Colon (tissue), 2 donors: ENCODE measurements around the gene GOLPH3.
"Not testable (repeated sequence)": the region's sequence is repeated elsewhere in the genome, so short reads cannot be mapped to it uniquely, and the experiment has no call there.

Experiments used
- FAIRE-seq: peaks from 2 replicates; lab custom pipeline; 2012; peaks lifted over from hg19 to GRCh38; lab: Jason Lieb, UNC
- donor health status: control.
- donor health status: control.

Gene GOLPH3

DNA sequence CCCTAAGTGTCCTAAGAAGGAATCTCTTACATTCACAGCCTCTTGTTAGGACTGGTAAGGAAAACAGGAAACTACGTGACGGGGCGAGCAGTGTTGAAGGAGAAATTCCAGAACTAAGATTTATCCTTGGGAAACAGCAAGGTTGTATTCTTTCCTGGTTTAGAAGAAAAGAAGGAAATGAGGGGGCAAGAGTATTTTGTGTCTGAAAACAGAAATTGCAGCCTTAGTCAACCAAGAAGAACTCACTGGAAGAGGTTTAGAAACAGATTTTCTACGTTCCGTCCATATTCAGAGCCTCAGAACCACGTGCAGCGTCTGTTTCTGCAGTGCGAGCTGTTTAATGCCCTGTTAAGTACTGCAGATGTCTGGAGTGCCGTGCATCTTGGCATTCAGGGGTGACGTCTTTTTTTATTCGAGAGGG, 75.2 kb downstream of the GOLPH3 start:
- FAIRE-seq = no peak

DNA sequence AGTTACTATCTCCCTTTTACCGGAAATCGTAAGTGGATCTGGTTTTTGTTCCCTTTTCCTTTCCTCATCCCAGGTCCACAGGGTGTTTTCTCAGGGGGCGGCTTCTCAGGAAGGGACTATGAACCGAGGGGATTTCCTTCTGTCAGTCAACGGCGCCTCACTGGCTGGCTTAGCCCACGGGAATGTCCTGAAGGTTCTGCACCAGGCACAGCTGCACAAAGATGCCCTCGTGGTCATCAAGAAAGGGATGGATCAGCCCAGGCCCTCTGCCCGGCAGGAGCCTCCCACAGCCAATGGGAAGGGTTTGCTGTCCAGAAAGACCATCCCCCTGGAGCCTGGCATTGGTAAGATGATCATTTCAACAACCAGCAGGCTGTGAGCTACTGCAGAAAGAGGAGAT, 75.8 kb downstream of the GOLPH3 start:
- FAIRE-seq = no peak

DNA sequence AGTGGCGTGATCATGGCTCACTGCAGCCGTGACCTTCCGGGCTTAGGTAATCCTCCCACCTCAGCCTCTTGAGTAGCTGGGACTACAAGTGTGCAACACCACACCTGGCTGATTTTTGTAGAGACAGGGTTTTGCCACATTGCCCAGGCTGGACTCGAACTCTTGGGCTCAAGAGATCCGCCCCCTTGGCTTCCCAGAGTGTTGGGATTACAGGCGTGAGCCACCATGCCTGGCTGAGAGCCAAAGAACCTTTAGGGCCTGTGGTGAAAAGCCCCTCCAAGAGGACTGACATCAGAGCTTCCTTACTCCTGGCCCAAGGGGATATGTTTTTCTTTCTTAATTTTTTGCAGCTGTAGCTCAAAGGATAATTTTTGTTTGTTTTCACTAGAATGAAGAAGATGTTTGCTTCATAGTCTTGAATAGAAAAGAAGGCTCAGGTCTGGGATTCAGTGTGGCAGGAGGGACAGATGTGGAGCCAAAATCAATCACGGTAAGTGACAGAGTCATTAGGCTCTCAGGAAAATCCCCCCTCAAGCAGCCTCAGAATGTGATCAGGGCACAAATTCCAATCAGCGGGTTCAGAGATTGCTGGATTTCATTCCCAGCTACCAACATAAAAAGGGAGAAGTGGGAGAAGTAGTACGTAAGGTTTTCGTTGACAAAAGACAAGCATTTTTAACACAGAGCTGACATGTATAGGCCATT, 77.1 kb downstream of the GOLPH3 start:
- FAIRE-seq = no peak

DNA sequence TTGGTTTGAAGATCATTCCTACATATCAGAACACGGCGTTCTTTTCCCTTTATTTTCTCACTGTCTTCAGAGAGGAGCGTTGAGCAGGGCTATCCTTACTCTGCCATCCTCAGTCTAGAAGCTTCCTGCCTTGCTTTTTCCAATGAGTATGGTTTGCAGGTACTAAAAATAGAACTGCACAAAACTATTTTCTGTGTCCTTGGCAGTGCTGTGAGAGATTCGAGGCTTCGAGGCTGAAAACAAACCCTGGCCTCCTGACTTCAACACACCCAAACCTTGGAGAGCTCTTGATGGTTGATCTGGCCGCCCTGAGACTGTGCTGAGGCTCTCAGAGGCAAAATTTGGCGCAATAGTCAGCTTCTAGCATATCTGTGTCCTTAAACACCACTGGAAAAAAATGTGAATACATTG, 78.9 kb downstream of the GOLPH3 start:
- no peak for FAIRE-seq

DNA sequence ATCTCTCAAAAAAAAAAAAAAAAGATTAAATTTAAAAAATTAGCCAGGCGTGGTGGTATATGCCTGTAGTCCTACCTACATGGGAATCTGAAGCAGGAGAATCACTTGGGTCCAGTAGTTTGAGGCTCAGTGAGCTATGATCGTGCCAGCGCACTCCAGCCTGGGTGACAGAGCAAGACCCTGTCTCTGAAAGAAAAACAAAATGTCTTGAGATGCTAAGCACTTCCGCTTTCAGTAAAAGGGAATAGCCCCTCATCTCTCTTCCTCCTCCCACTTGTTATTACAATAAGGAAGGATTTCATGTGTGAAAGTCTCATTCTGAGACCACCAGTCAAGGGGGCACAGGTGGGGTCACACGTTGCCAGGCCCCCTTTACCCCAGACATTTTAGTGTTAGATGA, 79.4 kb downstream of the GOLPH3 start:
- FAIRE-seq = no peak

DNA sequence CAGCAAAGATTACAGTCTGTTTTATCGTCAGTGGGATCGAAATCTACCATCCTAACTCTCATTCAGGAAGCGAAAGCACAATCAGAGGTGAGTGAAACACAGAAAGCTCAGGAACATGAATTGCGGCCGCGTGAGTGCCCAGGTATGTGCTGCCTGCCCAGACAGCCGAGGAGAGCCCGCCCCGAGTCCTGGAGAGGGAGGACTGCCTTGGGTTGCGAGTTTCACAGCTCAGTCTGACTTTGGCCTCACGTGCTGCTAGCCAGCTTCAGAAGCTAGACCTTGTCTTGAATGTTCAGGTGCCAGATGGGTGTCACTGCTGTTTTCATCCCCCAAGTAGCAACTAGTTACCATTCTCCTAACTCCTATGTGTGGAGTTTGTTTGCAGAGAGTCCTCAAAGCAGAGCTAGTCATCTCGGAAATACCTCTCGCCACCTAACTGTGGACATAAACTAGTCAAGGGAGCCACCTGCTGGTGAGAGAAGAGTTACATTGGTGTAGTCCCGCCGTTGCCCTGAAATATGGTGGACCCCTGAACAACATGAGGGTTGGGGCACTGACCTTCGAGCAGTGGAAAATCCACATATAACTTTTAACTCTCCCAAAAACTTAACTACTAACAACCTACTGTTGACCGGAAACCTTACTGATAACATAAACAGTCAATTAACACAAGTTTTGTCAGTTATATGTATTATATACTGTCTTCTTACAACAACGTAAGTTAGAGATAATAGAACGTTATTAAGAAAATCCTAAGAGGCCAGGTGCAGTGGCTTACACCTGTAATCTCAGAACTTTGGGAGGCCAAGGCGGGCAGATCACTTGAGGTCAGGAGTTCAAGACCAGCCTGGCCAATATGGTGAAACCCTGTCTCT, 80.9 kb downstream of the GOLPH3 start:
- FAIRE-seq = no peak

DNA sequence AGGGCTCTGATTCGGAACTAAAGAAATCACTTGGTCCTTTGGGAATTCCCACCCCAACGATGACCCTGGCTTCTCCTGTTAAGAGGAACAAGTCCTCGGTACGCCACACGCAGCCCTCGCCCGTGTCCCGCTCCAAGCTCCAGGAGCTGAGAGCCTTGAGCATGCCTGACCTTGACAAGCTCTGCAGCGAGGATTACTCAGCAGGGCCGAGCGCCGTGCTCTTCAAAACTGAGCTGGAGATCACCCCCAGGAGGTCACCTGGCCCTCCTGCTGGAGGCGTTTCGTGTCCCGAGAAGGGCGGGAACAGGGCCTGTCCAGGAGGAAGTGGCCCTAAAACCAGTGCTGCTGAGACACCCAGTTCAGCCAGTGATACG, 83.4 kb downstream of the GOLPH3 start:
- no peak for FAIRE-seq

DNA sequence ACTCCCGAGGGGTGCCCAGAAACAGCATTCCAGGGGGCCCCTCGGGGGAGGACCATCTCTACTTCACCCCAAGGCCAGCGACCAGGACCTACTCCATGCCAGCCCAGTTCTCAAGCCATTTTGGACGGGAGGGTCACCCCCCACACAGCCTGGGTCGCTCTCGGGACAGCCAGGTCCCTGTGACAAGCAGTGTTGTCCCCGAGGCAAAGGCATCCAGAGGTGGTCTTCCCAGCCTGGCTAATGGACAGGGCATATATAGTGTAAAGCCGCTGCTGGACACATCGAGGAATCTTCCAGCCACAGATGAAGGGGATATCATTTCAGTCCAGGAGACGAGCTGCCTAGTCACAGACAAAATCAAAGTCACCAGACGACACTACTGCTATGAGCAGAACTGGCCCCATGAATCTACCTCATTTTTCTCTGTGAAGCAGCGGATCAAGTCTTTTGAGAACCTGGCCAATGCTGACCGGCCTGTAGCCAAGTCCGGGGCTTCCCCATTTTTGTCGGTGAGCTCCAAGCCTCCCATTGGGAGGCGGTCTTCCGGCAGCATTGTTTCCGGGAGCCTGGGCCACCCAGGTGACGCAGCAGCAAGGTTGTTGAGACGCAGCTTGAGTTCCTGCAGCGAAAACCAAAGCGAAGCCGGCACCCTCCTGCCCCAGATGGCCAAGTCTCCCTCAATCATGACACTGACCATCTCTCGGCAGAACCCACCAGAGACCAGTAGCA, 83.9 kb downstream of the GOLPH3 start:
- FAIRE-seq = no peak

DNA sequence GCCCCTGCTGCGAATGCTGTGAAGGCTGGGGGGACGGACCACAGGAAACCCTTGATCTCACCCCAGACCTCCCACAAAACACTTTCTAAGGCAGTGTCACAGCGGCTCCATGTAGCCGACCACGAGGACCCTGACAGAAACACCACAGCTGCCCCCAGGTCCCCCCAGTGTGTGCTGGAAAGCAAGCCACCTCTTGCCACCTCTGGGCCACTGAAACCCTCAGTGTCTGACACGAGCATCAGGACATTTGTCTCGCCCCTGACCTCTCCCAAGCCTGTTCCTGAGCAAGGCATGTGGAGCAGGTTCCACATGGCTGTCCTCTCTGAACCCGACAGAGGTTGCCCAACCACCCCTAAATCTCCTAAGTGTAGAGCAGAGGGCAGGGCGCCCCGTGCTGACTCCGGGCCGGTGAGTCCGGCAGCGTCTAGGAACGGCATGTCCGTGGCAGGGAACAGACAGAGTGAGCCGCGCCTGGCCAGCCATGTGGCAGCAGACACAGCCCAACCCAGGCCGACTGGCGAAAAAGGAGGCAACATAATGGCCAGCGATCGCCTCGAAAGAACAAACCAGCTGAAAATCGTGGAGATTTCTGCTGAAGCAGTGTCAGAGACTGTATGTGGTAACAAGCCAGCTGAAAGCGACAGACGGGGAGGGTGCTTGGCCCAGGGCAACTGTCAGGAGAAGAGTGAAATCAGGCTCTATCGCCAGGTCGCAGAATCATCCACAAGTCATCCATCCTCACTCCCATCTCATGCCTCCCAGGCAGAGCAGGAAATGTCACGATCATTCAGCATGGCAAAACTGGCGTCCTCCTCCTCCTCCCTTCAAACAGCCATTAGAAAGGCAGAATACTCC, 84.7 kb downstream of the GOLPH3 start:
- FAIRE-seq = no peak

DNA sequence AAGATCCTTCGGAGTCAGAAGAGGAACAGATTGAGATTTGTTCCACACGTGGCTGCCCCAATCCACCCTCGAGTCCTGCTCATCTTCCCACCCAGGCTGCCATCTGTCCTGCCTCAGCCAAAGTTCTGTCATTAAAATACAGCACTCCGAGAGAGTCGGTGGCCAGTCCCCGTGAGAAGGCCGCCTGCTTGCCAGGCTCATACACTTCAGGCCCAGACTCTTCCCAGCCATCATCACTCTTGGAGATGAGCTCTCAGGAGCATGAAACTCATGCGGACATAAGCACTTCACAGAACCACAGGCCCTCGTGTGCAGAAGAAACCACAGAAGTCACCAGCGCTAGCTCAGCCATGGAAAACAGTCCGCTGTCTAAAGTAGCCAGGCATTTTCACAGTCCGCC, 85.9 kb downstream of the GOLPH3 start:
- no peak for FAIRE-seq

DNA sequence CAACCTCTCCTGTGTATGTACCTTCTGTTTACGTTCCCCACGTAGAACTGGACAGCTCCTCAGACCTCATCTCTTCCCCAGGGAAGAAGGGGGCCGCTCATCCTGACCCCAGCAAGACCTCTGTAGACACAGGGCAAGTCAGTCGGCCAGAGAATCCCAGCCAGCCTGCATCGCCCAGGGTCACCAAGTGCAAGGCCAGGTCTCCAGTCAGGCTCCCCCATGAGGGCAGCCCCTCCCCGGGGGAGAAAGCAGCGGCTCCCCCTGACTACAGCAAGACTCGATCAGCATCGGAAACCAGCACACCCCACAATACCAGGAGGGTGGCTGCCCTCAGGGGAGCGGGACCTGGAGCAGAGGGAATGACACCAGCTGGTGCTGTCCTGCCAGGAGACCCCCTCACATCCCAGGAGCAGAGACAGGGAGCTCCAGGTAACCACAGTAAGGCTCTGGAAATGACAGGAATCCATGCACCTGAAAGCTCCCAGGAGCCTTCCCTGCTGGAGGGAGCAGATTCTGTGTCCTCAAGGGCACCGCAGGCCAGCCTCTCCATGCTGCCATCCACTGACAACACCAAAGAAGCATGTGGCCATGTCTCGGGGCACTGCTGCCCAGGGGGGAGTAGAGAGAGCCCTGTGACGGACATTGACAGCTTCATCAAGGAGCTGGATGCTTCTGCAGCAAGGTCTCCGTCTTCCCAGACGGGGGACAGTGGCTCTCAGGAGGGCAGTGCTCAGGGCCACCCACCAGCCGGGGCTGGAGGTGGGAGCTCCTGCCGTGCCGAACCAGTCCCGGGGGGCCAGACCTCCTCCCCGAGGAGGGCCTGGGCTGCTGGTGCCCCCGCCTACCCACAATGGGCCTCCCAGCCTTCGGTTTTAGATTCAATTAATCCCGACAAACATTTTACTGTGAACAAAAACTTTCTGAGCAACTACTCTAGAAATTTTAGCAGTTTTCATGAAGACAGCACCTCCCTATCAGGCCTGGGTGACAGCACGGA, 86.7 kb downstream of the GOLPH3 start:
- FAIRE-seq = no peak

DNA sequence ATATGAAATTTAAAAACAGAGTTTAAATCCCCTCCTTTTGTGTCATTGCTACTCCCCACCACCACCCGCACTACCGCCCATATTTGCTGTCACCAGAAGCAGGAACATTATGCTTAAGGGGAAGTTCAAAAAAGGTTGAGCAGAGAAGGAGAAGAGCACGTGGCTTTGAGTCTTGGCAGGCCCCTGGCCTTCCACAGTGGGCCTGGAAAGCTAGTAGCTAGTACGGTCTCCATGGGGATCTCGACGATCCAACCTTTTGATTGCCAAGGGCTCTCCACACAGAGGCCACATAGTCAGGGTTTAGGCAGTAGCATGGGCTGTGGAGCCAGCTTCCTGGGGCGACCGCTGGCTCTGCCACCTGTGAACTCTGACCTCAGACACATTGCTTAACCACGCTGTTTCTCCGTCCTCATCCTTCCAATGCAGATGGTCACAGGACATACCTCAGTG, 90.1 kb downstream of the GOLPH3 start:
- no peak for FAIRE-seq

DNA sequence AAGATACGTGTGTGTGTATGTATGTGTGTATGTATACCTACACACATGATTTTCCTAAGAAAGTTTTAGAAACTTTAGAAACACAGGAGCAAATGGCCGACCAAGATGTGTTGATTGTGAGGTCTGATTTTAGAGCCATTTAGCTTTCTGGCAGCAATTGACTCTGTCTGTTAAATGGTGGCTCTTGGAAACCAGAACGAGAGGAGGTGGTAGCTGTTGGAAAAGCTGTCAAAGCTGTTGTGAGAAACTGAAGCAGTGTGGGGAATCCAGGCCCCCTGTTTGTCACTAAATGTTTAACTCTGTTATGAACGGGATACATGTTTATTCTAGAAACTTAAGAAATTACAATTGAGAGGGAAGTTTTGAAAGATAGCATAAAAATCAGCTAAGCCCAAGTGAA, 91.4 kb downstream of the GOLPH3 start:
- FAIRE-seq = no peak

DNA sequence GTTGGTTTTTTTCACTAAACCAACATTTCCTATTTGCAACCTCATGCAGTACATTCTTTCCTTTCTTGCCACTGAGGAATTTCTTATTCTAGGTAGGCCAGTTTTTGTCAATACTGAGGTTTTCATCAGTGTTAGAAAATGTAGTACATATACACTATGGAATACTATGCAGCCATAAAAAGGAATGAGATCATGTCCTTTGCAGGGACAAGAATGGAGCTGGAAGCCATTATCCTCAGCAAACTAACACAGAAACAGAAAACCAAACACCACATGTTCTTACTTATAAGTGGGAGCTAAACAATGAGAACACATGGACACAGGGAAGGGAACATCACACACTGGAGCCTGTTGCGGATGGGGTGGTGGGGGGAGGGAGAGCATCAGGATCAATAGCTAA, 93.6 kb downstream of the GOLPH3 start:
- not testable (repeated sequence) for FAIRE-seq

DNA sequence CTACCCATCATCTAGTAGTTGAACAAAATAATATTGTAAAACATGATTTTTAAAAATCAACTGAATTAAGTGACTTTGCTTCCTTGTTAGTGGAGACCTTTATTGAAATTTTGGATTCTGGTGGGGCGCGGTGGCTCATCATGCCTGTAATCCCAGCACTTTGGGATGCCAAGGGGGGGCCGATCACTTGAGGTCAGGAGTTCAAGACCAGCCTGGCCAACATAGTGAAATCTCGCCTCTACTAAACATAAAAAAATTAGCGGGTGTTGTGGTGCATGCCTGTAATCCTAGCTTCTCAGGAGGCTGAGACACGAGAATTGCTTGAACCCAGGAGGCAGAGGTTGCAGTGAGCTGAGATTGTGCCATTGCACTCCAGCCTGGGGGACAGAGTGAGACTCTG, 95.3 kb downstream of the GOLPH3 start:
- not testable (repeated sequence) for FAIRE-seq

DNA sequence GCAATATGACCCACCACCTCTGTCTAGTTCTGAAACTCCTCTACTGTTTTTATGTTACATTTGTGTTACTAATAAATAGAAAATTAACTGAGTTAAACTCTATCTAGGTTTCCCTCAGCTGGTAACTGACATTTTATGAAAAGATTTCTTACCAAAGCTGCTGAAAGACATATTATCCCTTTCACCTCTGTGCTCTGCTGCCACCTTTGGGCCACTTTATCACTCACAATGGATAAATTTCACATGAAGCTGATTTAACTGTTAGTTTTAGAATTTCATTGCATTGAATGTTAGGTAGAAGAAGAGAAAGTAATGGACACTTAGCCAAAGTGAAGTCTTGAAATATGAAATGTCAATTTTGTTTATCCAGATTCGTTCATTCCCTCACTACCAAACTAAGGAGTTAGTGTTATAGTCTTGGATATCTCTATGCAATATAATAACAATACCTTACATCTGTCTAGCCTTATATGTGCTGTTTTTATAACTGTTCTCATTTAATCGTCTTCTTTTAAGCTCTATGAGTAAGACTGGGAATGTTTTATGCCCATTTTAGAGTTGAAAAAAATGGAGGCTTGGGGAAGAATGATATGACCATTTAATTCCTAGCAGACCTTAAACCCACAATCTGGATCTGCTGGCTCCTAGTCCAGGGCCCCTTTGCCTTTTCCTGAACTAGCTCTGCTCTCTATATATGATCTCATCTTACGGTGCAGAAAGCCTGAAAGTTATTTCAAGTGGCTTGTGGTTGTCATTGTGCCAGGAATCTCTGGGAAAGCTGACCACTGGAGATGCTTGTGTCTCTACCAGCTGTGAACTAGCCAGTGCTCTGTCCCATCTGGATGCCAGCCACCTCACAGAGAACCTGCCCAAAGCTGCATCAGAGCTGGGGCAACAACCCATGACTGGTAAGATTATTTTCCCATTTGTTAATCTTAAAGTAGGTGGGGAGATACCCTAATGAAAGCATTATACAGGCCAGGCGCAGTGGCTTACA, 97.1 kb downstream of the GOLPH3 start:
- no peak for FAIRE-seq
